Measurements from ENCODE around the gene PABPC3.
A peak's percentile ranks its signal among the peaks of the same experiment; 100 is the strongest.

Gene PABPC3

DNA sequence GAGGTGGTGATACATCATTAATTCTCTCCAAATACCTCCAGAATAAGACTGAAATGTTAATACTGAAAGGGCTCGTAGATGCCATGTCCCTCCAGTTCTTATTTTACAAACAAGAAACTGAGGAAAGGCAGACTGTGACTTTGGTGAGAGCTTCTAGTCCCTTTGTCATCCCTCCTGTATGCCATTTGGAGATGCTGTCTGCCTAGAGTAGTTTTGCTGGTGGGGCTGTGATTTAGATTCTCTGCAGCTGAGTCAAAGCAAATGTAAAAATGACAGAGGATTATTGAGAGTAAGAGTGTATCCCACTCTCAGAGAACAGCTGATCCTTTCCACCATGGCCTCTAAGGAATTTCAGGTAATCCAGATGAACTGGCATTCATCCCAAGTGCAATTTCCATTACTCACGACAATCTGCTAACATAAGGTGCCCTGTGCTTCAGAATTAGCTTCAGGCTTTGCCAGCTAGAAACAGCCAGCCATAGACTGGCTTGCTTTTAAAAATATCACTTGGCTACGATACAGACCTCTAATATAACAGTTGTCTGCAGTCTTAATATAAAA is 16.8 kb downstream of the PABPC3 start:
- DNase-seq: no peak

DNA sequence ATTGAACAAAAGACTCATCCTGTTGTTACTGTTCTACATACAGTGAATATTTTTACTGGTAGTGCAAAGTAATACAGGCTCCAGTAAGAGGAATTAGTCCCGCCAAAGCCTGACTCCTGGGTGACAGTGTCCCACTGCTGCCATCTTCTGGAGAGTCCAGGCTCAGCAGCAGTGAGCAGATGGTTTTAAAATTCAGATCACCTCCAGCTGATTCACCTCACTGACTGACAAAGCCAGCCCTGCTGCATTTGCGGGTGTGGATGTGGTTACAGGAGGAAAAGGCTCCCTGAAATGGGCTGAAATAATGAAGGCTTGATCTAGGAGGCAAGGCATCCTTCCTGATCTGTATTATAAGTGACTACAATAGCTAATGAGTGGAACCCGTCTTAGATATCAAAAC is 18.3 kb downstream of the PABPC3 start:
- peak; percentile 26 for DNase-seq

DNA sequence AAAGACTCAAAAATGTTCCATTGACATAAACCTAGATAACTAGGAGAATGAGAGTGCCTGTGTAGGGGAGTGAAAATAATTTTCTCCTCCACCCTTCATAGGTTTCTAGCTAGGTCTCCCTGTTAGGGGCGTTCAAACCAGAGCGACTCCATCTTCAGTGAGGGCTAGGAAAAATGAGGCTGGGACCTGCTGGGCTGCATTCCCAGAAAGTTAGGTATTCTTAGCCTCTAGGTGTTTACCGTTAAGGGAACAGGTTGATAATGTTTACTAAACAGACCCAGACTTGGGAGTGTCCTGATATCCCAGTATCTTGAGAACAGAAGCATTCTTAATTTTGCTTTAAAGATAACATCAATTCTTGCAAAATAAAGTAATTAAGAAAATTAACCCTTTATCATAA is 20.1 kb downstream of the PABPC3 start:
- no peak for DNase-seq

DNA sequence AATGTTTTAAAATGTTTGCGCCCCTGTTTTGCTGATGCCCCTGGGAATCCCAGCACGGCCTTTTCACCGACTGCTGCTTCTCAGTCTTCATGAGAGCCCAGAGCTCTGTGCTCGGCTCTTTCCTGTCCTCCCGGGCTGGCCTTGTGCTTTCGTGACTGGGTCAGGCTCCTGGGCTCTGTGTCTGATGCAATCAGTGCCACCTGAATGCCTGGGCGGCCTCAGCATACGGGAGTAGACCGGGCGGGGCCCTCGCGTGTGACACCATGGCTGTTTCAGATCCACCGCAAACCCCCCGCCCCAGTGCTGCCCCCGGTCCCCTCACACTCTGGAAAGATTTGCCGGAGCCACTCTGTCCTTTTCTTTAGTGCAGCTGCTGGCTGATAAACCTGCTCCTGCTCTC is 21.4 kb downstream of the PABPC3 start:
- DNase-seq: no peak

DNA sequence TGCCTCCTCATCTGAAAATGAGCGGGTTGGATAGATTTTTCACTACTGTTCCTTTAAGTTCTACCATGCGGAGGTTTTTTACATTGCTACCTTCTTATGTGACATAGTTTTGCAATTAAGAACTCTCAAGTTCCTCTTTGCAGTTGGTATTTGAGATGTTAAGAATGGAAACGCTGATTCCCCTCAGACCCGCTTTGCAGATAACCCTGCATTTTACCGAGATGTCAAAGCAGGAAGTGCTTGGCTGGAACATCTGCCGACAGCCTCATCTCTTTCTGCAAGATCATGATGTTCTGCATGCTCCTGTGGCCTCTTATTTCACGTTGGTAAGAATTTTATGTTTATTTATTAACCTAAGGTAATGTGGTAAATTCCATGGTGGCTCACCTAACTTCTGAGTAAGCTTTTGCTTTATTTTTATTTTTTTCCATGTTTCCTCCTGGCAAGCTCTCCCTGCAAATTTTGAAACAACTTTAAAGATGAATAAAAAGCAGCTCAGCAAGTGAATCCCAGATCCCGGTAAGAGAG is 22.5 kb downstream of the PABPC3 start:
- no peak for DNase-seq

DNA sequence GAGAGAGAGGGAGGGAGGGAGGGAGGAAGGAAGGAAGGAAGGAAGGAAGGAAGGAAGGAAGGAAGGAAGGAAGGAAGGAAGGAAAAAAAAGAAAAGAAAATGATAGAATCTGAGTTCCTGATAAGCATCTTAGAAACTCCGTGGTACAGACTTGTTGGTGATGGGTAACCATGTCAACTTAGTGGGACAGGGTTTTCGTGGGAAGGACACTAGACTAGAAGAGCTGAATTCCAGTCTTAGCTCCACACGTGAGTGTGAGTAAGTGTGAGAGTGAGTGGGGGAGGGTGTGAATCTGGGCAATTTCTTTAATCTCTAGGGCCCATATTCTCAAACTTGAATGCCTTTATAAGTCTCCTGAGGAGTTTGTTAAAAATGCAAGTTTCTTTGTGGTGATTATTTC is 35.0 kb downstream of the PABPC3 start:
- DNase-seq: no peak

DNA sequence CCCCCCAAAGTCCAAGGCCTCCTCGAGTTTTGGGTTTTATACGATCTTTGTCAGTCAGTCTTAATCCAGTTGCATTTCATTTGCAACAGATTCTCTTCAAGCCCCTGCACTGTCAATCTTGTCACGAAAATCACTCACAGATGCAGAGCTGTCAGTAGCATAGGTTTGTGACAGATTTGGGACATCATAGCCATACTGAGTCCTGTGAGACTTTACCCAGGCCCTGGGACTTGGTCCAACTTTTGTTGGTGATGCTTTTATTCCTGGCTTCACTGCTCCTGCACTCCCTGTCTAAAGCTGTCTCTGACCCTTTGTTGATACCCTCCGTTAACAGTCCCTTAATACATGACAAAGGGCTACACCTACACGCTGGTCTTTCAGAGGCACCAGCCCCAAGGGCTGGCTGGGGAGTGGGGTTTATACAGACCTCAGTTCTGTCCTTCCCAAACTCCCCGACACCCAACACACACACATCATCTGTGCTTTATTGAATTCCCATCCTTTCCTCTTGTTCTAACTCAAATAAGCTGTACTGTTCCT is 36.0 kb downstream of the PABPC3 start:
- no peak for DNase-seq

DNA sequence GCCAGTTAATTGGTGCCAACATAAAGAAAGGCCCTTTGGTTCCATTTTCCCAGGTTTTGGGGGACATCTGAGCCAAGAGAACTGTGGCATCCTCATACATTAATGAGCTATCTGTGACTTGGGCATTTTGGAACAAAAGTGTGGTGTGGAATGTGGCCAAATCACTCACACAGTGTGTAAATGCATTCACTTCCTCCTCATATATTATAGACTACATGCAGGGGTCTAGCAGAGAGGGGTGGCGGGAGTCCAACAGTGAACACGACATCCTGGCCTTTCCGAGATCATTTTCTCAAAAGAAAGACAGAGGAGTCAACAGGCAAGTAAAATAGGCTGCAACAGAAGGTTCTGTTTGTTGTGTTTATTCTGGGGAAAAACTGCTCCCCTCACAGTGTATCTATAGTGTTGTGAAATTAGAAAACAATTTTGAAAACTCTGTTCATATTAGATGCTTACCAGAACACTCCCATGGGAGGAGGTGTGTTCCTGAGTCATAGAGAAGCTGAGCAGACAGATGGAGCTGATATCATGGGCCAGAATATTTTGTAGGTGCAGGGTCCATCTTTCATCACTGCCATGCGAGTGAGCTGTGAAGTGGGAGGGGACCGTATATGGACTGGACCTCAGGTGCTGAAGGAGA is 36.9 kb downstream of the PABPC3 start:
- no peak for DNase-seq

DNA sequence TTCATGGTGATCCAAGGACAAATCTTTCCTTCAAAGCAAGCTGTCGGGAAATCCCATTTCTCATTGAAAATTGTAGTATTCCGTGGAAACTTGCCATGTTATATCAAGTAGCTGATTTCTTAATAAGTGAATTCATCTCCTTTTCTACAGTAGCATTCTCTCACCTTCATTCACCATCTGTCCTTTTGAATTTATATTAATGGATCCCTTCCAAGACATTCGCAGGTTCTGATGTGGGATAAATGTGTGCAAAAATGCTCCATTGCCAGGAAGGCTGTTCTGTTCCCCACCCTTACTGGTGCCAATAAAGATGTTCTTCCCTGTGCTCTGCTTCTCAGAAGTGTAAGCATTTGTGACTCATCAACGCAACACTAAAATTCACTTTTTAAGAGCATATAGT is 40.0 kb downstream of the PABPC3 start:
- no peak for DNase-seq

DNA sequence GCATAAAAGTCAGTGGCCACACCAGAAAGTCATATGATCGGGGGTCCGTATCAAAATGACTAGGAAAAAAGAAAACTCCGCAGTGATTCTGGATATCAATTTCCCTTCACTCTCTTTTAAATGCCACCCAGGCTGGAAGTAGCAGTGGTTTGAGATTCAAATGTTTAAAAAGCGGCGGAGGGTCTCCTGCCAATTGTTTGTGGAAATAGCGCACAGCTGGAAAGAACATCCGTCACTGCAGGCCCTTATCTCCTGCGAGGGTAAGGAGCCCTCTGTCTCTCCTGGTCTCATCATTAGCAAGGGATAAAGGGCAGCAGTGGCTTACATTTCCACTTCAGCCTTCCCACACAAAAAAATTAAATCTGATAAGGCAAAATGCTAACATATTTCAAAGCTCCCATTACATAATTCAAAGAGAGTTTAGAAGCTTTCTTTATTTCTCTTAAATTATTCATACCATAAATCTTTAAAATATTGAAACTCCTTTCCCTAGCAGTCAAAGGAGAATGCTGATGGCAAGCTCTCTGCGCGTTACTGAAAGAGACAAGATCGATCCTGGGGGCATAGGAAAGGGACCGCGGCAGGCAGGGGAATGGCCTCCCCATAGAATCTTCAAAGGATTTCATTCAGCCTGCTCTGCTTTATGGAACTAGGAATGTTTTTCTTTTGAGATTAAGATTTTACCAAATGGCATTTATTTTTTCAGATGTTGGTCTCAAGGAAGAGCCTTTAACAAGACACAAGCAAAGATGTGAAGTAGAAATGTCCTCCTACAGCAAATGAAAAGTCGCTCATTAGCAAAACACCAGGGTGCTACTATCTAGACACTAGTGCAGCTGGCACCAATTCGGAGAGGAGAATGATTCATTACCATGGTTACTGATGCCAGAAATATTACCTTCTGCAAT is 41.2 kb downstream of the PABPC3 start:
- DNase-seq: no peak

DNA sequence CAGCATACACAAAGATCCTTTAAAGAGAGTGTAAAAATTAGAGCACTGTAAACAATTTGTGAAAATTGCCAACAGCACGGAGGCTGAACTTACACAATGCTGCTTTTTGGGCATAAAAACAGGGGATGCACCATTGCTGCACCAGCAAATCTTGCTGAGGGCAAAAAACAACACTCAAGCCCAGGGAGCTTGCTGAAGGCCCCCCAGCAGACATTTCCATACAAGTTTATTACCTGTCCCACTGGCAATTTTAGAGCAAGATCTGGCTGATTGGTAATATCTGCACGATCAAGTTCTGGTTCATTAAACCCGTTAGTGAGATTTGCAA is 41.8 kb downstream of the PABPC3 start:
- no peak for DNase-seq

DNA sequence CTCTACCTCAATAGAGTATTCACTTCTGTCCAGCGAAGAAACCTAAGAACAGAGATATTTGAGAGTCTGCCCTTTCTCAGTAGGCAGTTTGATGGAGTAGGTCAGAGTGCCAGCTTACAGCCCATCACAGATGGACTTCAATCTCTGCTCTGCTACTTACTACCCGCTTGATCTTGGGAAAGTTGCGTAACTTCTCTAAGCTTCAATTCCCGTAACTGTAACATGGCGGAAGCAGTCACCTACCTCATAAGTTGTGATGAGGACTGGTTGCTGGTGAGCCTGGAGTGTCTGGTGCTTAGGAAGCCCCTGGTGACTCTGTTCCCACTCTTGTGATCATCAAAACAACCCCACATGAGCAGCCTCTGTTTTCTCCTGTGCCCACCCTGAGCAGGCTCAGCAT is 45.1 kb downstream of the PABPC3 start:
- DNase-seq: no peak

DNA sequence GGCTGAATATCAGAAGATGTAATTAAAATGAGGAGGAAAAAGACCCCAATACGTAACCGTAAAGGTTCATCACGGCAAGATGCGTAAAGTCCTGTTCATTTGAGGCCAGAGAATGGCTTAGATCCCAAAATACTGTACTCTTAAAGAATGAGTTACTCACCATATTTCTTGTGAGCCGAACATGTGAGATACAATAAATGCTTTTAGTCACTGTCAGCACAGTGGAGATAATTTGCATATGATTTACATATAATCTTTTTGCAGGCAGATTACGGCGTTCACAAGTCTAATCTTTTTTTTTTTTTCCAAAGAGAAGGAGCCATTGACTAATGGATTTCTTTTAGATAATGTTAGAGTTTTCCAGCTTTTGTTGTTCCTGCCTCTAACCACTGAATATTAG is 47.8 kb downstream of the PABPC3 start:
- DNase-seq: no peak

DNA sequence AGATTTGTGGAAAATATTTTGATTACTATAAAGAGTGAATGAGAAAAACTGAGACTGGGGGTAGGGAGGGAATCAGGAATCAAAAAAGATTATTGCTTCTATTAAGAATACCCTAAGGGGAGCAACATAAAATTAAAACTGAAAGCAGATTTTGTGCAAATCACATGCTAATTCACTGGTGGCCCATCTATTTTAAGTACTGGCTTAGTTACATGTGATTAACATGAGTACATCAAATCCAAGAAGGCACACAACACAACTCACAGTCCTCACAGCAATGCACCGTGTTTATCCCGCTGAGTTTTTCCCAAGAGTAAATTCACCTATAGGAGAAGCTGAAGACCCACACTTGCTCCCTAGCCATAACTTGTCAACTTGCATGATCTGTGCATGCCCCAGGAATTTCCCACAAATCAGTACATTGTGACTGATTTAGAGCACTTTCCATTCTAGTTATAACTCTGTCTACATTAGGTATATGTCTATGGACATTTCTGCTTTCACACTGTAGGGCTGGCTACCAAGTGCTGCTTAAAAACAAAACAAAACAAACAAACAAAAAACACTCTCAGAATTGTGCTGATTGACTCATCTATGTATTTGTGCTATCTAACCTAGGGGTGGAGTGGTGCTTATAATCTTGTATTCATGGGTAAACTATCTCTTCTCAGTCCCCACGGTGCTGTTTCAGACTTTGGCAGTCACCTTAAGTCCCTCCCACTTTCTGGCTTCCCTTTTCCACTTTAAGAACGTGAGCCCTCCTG is 51.9 kb downstream of the PABPC3 start:
- no peak for DNase-seq

DNA sequence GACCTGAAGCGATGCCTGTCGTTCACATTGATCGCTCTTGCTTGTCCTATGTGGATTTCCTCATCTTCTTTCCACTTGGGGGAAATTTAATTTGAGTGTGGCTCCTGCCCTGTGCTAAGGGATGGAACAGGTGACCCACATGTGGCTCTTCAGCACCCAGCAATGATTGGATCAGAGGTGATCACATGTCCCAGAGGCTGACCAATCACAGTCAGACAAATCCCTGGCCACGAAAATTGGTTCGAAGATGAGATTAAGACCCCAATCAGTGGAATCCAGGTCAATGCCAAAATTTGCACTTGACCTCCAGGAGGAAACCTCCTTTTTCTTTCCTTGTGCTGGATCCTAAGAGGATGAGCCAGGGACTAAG is 52.5 kb downstream of the PABPC3 start:
- DNase-seq: no peak

Data from T-helper 9 cell (primary cell).